MCF 10A (cell line): ENCODE results near the gene OR51Q1. TPM values are rescaled to one million over a fixed set of nuclear protein-coding genes. Genes with fewer than 3 reads are reported as not detected.

ENCODE experiments used
- BruUV-seq: library from RNA; stranded (reverse); fragments of 400-500 nt; replicated peaks from 2 replicates; lab custom pipeline; 2021; lab: Mats Ljungman, UMichigan
- CTCF ChIA-PET: fragments of 300-600 bp; sonication (Branson Sonifier 250); formaldehyde crosslinking; extraction: SDS; loops from one replicate; lab custom pipeline; 2021; ENCODE audit warnings: antibody characterized with exemption, inconsistent platforms; lab: Yijun Ruan, JAX
- POLR2A ChIA-PET: fragments of 300-600, 350-650 bp; sonication (Branson Sonifier 250); formaldehyde crosslinking; extraction: SDS; loops from one replicate; lab custom pipeline; 2020; ENCODE audit warnings: antibody characterized with exemption, inconsistent platforms; lab: Yijun Ruan, JAX
- DNase-seq: peaks from one replicate; pipeline ENCODE4 v3.0.0-alpha.2; 2018; ENCODE audit not compliant: unreplicated experiment
- H3K27ac Mint-ChIP-seq: one replicate; pipeline ENCODE4 v1.8.0; 2022; ENCODE audit warnings: mild to moderate bottlenecking, low read depth, mixed read lengths; ENCODE audit not compliant: unreplicated experiment
- H3K27me3 Mint-ChIP-seq: one replicate; pipeline ENCODE4 v1.8.0; 2022; ENCODE audit warnings: mixed read lengths; ENCODE audit not compliant: insufficient read depth, unreplicated experiment
- H3K36me3 Mint-ChIP-seq: one replicate; pipeline ENCODE4 v1.8.0; 2022; ENCODE audit warnings: mild to moderate bottlenecking, moderate library complexity, mixed read lengths; ENCODE audit not compliant: insufficient read depth, unreplicated experiment
- H3K4me1 Mint-ChIP-seq: one replicate; pipeline ENCODE4 v1.8.0; 2022; ENCODE audit warnings: mixed read lengths; ENCODE audit not compliant: insufficient read depth, unreplicated experiment
- H3K4me3 Mint-ChIP-seq: one replicate; pipeline ENCODE4 v1.8.0; 2022; ENCODE audit warnings: mild to moderate bottlenecking, moderate library complexity, mixed read lengths; ENCODE audit not compliant: unreplicated experiment
- H3K9me3 Mint-ChIP-seq: one replicate; pipeline ENCODE4 v1.8.0; 2022; ENCODE audit warnings: mixed read lengths; ENCODE audit not compliant: unreplicated experiment
- CTCF ChIP-seq: fragments of 200-600 bp; IDR thresholded peaks from one replicate; pipeline ENCODE4 v1.8.0; 2022; ENCODE audit warnings: antibody characterized with exemption, mild to moderate bottlenecking; ENCODE audit not compliant: unreplicated experiment
- intact Hi-C: fragments of 100-400 bp; cut with micrococcal nuclease; formaldehyde crosslinking; loops from 2 replicates; pipeline ENCODE4 v1.14.1; 2022
- total RNA-seq: library from RNA; stranded (reverse); gene quantifications from 2 replicates; pipeline ENCODE4 v1.2.3, GENCODE V29; 2022

OR51Q1 gene
- total RNA-seq, 1 experiment from 2014 or later: not detected

- Mint-ChIP-seq H3K9me3 (no peaks in the 10 kb centered on the region), H3K4me1 (no peaks in the 10 kb centered on the region), H3K4me3 (no peak within 1 kb of the TSS), H3K27ac (no peak within 1 kb of the TSS), H3K27me3 (peaks cover 38% of the 10 kb centered on the region), H3K36me3 (no peaks in the 10 kb centered on the region)
- BruUV-seq: no TSS peak
- POLR2A ChIA-PET: no interaction called here
- intact Hi-C loops: no loop called here
- no peak for DNase-seq
- CTCF ChIA-PET: interaction anchor here (0.7 kb wide), 2 partner anchors 27 to 1264 kb away, joined by 3 read pairs; no protein-coding TSS in a partner anchor
- no peak for TF ChIP-seq CTCF
These were observed 27.1 kb downstream of the OR51Q1 start, which contains the start of gene OR51I2 for GRCh38 chr11:5449023-5449422. Gene OR51I2 (plus strand): TSS chr11:5449323. CDS start chr11:5453489, 4,166 bp downstream.

DNA sequence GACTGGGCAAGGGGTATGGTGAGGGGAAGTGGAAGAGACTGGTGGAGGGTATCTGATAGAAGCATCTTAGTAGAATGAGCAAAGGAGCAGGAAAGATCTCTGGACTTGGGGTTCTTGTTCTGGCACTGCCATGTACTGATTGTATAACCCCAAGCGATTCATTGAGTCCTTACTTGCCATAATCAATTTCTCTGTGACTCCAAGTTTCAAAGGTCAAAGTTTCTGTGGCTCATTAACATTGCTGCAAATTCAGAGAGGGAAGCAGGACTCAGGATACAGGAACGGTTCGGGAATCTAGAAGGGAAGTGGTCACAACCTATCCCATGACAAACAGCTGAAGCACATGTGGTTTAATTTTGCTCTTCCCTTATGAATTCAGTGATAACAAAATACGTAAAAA is 27.5 kb downstream of the OR51Q1 start:
- Mint-ChIP-seq H3K27ac (no peak overlapping the region), H3K27me3 (peaks cover 35% of the 10 kb centered on the region), H3K9me3 (no peaks in the 10 kb centered on the region), H3K36me3 (no peaks in the 10 kb centered on the region), H3K4me1 (no peaks in the 10 kb centered on the region), H3K4me3 (no peak overlapping the region)
- no TSS peak for BruUV-seq
- ChIA-PET POLR2A (no interaction called here), CTCF (interaction anchor here (0.7 kb wide), 1 partner anchor 27 kb away, joined by 3 read pairs; no protein-coding TSS in a partner anchor)
- TF ChIP-seq CTCF: no peak
- no peak for DNase-seq
- intact Hi-C loops: no loop called here

GRCh38 chr11:5460983-5461621 is 39.2 kb downstream of the OR51Q1 start:
- Mint-ChIP-seq H3K36me3 (no peaks in the 10 kb centered on the region), H3K27me3 (no peaks in the 10 kb centered on the region), H3K9me3 (no peaks in the 10 kb centered on the region), H3K4me1 (no peaks in the 10 kb centered on the region), H3K4me3 (no peak overlapping the region), H3K27ac (no peak overlapping the region)
- TF ChIP-seq CTCF: no peak
- intact Hi-C loops: no loop called here
- ChIA-PET POLR2A (no interaction called here), CTCF (interaction anchor here (0.6 kb wide), 1 partner anchor 734 kb away, joined by 3 read pairs; no protein-coding TSS in a partner anchor)
- no peak for DNase-seq
- no TSS peak for BruUV-seq

- CTCF ChIA-PET: interaction anchor here (0.6 to 1.9 kb wide), 4 partner anchors 9 to 73 kb away, joined by 3 to 12 read pairs (median 3); no protein-coding TSS in a partner anchor
- no peak for DNase-seq
- POLR2A ChIA-PET: interaction anchor here (0.6 kb wide), 1 partner anchor 67 kb away, joined by 3 read pairs; no protein-coding TSS in a partner anchor
- H3K4me1 Mint-ChIP-seq: no peaks in the 10 kb centered on the region
- no peak overlapping the region for H3K27ac Mint-ChIP-seq
- BruUV-seq: no TSS peak
- peaks cover 54% of the 10 kb centered on the region for H3K27me3 Mint-ChIP-seq
- intact Hi-C loops: no loop called here
- TF ChIP-seq CTCF: no peak
- H3K9me3 Mint-ChIP-seq: no peaks in the 10 kb centered on the region
- H3K4me3 Mint-ChIP-seq: no peak overlapping the region
- no peaks in the 10 kb centered on the region for H3K36me3 Mint-ChIP-seq
These were observed 45.6 kb downstream of the OR51Q1 start for GRCh38 chr11:5467527-5467926.

Other genes with a start within 250 kb of the OR51Q1 start
- not detected in 2 replicates for gene OR51V1, start 221.4 kb upstream of the OR51Q1 start, total RNA-seq
- gene HBB, start 195.0 kb upstream of the OR51Q1 start, total RNA-seq: not detected in 2 replicates
- gene HBD, start 187.6 kb upstream of the OR51Q1 start, total RNA-seq: not detected in 2 replicates
- gene HBG1, start 172.3 kb upstream of the OR51Q1 start, total RNA-seq: not detected in 2 replicates
- gene HBG2, start 167.3 kb upstream of the OR51Q1 start, total RNA-seq: not detected in 2 replicates
- gene HBE1, start 152.2 kb upstream of the OR51Q1 start, total RNA-seq: not detected in 2 replicates
- gene OR51B4, start 120.2 kb upstream of the OR51Q1 start, total RNA-seq: not detected in 2 replicates
- gene OR51B2, start 97.8 kb upstream of the OR51Q1 start, total RNA-seq: not detected in 2 replicates
- not detected in 2 replicates for gene OR51B5, start 78.6 kb upstream of the OR51Q1 start, total RNA-seq
- gene OR51B6, start 70.6 kb upstream of the OR51Q1 start, total RNA-seq: not detected in 2 replicates
- gene OR51M1, start 38.3 kb upstream of the OR51Q1 start, total RNA-seq: not detected in 2 replicates
- gene OR51I1, start 19.4 kb downstream of the OR51Q1 start, total RNA-seq: not detected in 2 replicates
- not detected in 2 replicates for gene OR51I2, start 27.2 kb downstream of the OR51Q1 start, total RNA-seq
- not detected in 2 replicates for gene OR52D1, start 66.6 kb downstream of the OR51Q1 start, total RNA-seq
- not detected in 2 replicates for gene UBQLN3, start 87.8 kb downstream of the OR51Q1 start, total RNA-seq
- gene UBQLNL, start 94.6 kb downstream of the OR51Q1 start, total RNA-seq: not detected in 2 replicates
- not detected in 2 replicates for gene OR52H1, start 126.4 kb downstream of the OR51Q1 start, total RNA-seq
- not detected in 2 replicates for gene OR52B6, start 158.8 kb downstream of the OR51Q1 start, total RNA-seq
- gene TRIM6, start 174.5 kb downstream of the OR51Q1 start, total RNA-seq: 0.74 and 0.75 TPM in 2 replicates
- gene TRIM34, start 202.9 kb downstream of the OR51Q1 start, total RNA-seq: 0.96 and 2.1 TPM in 2 replicates